Transverse colon (tissue), 4 donors: ENCODE results near the gene ANKRD12.

Experiments used
- EP300 ChIP-seq: sonication (generic); formaldehyde crosslinking; IDR thresholded peaks from one replicate; pipeline ENCODE4 v1.6.1; 2017; ENCODE audit warnings: antibody characterized with exemption, low read depth
- POLR2A ChIP-seq: fragments of 450-650 bp; IDR thresholded peaks from one replicate; pipeline ENCODE4 v1.6.1; 2016; ENCODE audit warnings: antibody characterized with exemption, mild to moderate bottlenecking, moderate library complexity
- POLR2AphosphoS5 ChIP-seq, 3 donors: sonication (generic); formaldehyde crosslinking; IDR thresholded peaks; one replicate each; pipeline ENCODE4 v1.6.1; 2016; ENCODE audit warnings: antibody characterized with exemption in 3 of 3
- TF ChIP-seq, protein P1 (sequence below), 5 experiments: fragments of 200-600 bp in 3 of 5; fragments of 450-650 bp in 2 of 5; sonication (generic) in 3 of 5; IDR thresholded peaks; 1 replicate in 2 of 5; 2 replicates in 3 of 5; pipeline ENCODE4 v1.5.1; 2016 to 2017; ENCODE audit warnings: antibody characterized with exemption in 5 of 5, inconsistent platforms in 3 of 5, mild to moderate bottlenecking in 2 of 5, moderate library complexity in 1 of 5

DNA sequence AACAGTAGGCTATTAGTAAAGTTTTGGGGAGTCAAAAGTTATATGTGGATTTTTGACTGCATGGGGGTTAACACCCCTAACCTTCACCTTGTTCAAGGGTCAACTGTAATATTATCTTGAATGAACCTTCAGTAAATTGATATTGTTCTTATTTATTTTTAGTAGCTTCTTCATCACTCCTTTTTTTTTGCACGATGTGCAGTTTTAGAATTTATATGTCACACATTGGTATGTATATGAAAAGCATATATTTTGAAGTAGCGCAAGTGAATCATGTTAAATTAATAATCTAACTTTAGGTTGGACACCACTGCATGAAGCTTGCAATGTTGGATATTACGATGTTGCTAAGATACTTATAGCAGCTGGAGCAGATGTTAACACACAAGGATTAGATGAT lies 79.9 kb downstream of the ANKRD12 start:
- TF ChIP-seq, protein P1, sequence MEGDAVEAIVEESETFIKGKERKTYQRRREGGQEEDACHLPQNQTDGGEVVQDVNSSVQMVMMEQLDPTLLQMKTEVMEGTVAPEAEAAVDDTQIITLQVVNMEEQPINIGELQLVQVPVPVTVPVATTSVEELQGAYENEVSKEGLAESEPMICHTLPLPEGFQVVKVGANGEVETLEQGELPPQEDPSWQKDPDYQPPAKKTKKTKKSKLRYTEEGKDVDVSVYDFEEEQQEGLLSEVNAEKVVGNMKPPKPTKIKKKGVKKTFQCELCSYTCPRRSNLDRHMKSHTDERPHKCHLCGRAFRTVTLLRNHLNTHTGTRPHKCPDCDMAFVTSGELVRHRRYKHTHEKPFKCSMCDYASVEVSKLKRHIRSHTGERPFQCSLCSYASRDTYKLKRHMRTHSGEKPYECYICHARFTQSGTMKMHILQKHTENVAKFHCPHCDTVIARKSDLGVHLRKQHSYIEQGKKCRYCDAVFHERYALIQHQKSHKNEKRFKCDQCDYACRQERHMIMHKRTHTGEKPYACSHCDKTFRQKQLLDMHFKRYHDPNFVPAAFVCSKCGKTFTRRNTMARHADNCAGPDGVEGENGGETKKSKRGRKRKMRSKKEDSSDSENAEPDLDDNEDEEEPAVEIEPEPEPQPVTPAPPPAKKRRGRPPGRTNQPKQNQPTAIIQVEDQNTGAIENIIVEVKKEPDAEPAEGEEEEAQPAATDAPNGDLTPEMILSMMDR (IDR thresholded peaks at IDR 0.05), result no peak
- TF ChIP-seq POLR2AphosphoS5 (IDR thresholded peaks at IDR 0.05) (no peak), POLR2A (no peak), EP300 (no peak)
